NCI-H1417 (cell line): ENCODE results near the gene AMPD3.
A peak's percentile ranks its signal among the peaks of the same experiment; 100 is the strongest.

Source experiments
- DNase-seq, 3 experiments: peaks; one replicate each; lab custom pipeline; 2025; lab: John Stamatoyannopoulos, UW

AMPD3 gene

GRCh38 chr11:10438458-10438857 lies 16.6 kb upstream of the AMPD3 start:
- no peak for DNase-seq

GRCh38 chr11:10439351-10439750 lies 15.7 kb upstream of the AMPD3 start:
- DNase-seq, result no peak

- no peak for DNase-seq
Observed at GRCh38 chr11:10439924-10440323, 15.1 kb upstream of the AMPD3 start.

- no peak for DNase-seq
Observed at GRCh38 chr11:10440401-10440800, 14.7 kb upstream of the AMPD3 start.

GRCh38 chr11:10441091-10441490 lies 14.0 kb upstream of the AMPD3 start:
- no peak for DNase-seq

- no peak for DNase-seq
Observed at GRCh38 chr11:10441652-10442503, 13.2 kb upstream of the AMPD3 start.

- no peak for DNase-seq
Observed at GRCh38 chr11:10443152-10443551, 11.9 kb upstream of the AMPD3 start.

GRCh38 chr11:10443721-10444235 lies 11.3 kb upstream of the AMPD3 start:
- no peak for DNase-seq

- no peak for DNase-seq
Observed at GRCh38 chr11:10444725-10445315, 10.2 kb upstream of the AMPD3 start.

- no peak for DNase-seq
Observed at GRCh38 chr11:10447445-10447844, 7.6 kb upstream of the AMPD3 start.

GRCh38 chr11:10450462-10451425 lies 4.3 kb upstream of the AMPD3 start:
- DNase-seq, result peak; percentile 78 to 90 (median 85)

GRCh38 chr11:10451426-10452116 lies 3.5 kb upstream of the AMPD3 start:
- DNase-seq, result peak in 2 of 3 experiments; percentile 70 to 94

GRCh38 chr11:10452211-10452767 lies 2.8 kb upstream of the AMPD3 start:
- DNase-seq, result no peak

GRCh38 chr11:10453261-10453660 lies 1.8 kb upstream of the AMPD3 start:
- DNase-seq, result no peak

- DNase-seq, result peak; percentile 48 to 85 (median 75)
Observed at GRCh38 chr11:10455637-10456487, 798 bp downstream of the AMPD3 start.

GRCh38 chr11:10456519-10456918 lies 1.5 kb downstream of the AMPD3 start:
- DNase-seq, result peak; percentile 23 to 77 (median 63)

GRCh38 chr11:10457901-10458300 lies 2.8 kb downstream of the AMPD3 start:
- DNase-seq, result no peak

- DNase-seq, result peak in 1 of 3 experiments; percentile 52
Observed at GRCh38 chr11:10459029-10459970, 4.2 kb downstream of the AMPD3 start.
